ENCODE results near the gene SUPT6H. TPM values are rescaled to one million over a fixed set of nuclear protein-coding genes. Genes with fewer than 3 reads are reported as not detected.

Gene SUPT6H
- total RNA-seq, 4 donors from 2014 or later = 48.3 to 81.9 (median 64.8) TPM

DNA sequence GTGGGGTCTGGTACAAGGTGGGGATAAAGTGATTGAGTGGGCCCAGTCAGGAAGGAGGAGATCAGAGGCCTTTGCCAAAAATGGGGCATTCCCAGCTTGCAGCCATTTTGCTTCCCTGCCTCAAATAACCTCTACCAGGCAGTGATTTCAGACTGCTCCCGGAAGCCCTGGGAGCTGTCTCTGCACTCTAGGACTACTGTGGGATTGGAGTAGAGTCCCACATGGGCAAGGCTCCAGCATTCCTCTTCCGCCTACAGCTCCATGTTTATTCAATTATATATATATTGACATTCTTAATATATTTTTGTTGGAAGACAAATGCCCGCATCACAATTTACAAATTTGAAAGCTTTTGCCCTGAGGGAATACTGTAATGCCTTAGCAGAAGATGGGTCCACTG is 13.5 kb downstream of the SUPT6H start:
- DNase-seq (no peak), ATAC-seq (no peak)
- intact Hi-C loops (cut with DNase I; ENCODE audit: low total_unique reads) = no loop called here
- H3K9me3 ChIP-seq = no peaks in the 10 kb centered on the region
- H3K27me3 ChIP-seq = no peaks in the 10 kb centered on the region
- in situ Hi-C loops (cut with MboI; ENCODE audit: low sequenced_read_pairs in 4 of 4) = no loop called here
- TF ChIP-seq, protein P1, sequence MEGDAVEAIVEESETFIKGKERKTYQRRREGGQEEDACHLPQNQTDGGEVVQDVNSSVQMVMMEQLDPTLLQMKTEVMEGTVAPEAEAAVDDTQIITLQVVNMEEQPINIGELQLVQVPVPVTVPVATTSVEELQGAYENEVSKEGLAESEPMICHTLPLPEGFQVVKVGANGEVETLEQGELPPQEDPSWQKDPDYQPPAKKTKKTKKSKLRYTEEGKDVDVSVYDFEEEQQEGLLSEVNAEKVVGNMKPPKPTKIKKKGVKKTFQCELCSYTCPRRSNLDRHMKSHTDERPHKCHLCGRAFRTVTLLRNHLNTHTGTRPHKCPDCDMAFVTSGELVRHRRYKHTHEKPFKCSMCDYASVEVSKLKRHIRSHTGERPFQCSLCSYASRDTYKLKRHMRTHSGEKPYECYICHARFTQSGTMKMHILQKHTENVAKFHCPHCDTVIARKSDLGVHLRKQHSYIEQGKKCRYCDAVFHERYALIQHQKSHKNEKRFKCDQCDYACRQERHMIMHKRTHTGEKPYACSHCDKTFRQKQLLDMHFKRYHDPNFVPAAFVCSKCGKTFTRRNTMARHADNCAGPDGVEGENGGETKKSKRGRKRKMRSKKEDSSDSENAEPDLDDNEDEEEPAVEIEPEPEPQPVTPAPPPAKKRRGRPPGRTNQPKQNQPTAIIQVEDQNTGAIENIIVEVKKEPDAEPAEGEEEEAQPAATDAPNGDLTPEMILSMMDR (IDR thresholded peaks at IDR 0.05 in 4 of 5, conservative IDR thresholded peaks at IDR 0.05 in 1 of 5) = no peak
- no peak for TF ChIP-seq POLR2A (IDR thresholded peaks at IDR 0.05)
- no peak overlapping the region for H3K27ac ChIP-seq
- no peaks in the 10 kb centered on the region for H3K4me1 ChIP-seq
- no peak overlapping the region for H3K4me3 ChIP-seq
- H3K36me3 ChIP-seq = peaks cover 12 to 100% of the 10 kb centered on the region in 2 donors

DNA sequence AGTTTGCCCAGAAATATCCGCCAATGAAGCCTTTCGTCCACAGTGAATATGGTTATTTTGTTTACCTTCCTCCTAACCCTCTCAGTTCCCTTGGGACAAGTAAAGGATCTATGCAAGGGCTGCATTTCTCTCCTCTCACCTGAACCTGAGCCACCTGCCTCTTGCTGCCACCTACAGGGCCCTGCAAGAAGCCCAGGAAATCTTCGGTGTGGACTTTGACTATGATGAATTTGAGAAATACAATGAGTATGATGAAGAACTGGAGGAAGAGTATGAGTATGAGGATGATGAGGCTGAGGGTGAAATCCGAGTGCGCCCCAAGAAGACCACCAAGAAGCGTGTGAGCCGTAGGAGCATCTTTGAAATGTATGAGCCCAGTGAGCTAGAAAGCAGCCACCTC is 14.0 kb downstream of the SUPT6H start:
- intact Hi-C loops (cut with DNase I; ENCODE audit: low total_unique reads) (no loop called here), in situ Hi-C loops (cut with MboI; ENCODE audit: low sequenced_read_pairs in 4 of 4) (no loop called here)
- DNase-seq (no peak), ATAC-seq (no peak)
- no peaks in the 10 kb centered on the region for H3K4me1 ChIP-seq
- TF ChIP-seq, protein P1 (IDR thresholded peaks at IDR 0.05 in 4 of 5, conservative IDR thresholded peaks at IDR 0.05 in 1 of 5) = no peak
- TF ChIP-seq POLR2A (IDR thresholded peaks at IDR 0.05) = no peak
- H3K27me3 ChIP-seq = no peaks in the 10 kb centered on the region
- H3K36me3 ChIP-seq = peaks cover 12 to 100% of the 10 kb centered on the region in 2 donors
- no peak overlapping the region for H3K4me3 ChIP-seq
- no peak overlapping the region for H3K27ac ChIP-seq
- no peaks in the 10 kb centered on the region for H3K9me3 ChIP-seq

DNA sequence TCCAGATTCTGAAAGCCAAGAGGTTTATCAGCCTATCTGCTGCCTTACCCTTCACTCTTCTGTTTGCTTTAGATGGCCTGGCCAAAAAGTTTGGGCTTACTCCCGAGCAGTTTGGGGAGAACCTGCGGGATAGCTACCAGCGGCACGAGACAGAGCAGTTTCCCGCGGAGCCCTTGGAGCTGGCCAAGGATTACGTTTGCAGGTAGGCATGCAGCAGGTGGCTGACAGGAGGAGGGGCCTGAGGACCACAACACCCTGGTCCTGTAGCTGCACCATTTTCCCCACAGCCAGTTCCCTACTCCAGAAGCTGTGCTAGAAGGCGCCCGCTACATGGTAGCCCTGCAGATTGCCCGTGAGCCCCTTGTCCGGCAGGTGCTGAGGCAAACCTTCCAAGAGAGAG is 20.6 kb downstream of the SUPT6H start:
- in situ Hi-C loops (cut with MboI; ENCODE audit: low sequenced_read_pairs in 4 of 4) = no loop called here
- no peak for ATAC-seq
- DNase-seq = no peak

DNA sequence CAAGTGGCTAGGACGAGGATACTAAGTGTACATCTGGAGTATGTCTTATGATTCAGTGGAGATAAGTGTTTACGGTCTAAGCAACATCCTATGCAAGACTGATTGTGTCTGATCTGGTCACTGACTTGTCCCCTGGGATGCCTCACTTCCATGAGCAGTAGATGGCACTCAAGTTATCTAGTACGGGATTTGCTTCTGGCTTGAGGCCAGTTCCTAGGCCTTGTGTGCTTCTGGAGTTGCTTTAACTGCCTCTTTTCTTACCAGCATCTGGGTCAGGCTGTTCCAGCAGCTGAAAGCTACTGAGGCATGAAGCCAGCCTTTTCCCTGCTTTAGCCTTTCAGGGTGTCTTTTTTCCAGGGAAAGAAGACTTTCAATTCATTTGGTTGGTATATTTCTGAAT is 23.0 kb downstream of the SUPT6H start:
- TF ChIP-seq, protein P1 (IDR thresholded peaks at IDR 0.05 in 4 of 5, conservative IDR thresholded peaks at IDR 0.05 in 1 of 5) = peak in 2 of 5 experiments; percentile 15 to 19
- TF ChIP-seq POLR2A (IDR thresholded peaks at IDR 0.05) = no peak
- Histone ChIP-seq H3K9me3 (no peaks in the 10 kb centered on the region), H3K27ac (peak overlapping the region in 1 of 4 donors; percentile 55), H3K27me3 (no peaks in the 10 kb centered on the region), H3K36me3 (peaks cover 25 to 100% of the 10 kb centered on the region in 2 donors), H3K4me1 (no peaks in the 10 kb centered on the region), H3K4me3 (no peak overlapping the region)
- DNase-seq = peak; percentile 65 to 67
- intact Hi-C loops (cut with DNase I; ENCODE audit: low total_unique reads) (no loop called here), in situ Hi-C loops (cut with MboI; ENCODE audit: low sequenced_read_pairs in 4 of 4) (no loop called here)
- ATAC-seq = peak; percentile 94 to 97

More for the DNA sequence above, 20.6 kb downstream of the SUPT6H start:
- no peak overlapping the region for H3K4me3 ChIP-seq
- H3K4me1 ChIP-seq = no peaks in the 10 kb centered on the region
- no peak for TF ChIP-seq POLR2A (IDR thresholded peaks at IDR 0.05)
- TF ChIP-seq, protein P1 (IDR thresholded peaks at IDR 0.05 in 4 of 5, conservative IDR thresholded peaks at IDR 0.05 in 1 of 5) = no peak
- no peaks in the 10 kb centered on the region for H3K27me3 ChIP-seq
- intact Hi-C loops (cut with DNase I; ENCODE audit: low total_unique reads) = no loop called here
- no peaks in the 10 kb centered on the region for H3K9me3 ChIP-seq
- no peak overlapping the region for H3K27ac ChIP-seq
- peaks cover 22 to 100% of the 10 kb centered on the region in 2 donors for H3K36me3 ChIP-seq

DNA sequence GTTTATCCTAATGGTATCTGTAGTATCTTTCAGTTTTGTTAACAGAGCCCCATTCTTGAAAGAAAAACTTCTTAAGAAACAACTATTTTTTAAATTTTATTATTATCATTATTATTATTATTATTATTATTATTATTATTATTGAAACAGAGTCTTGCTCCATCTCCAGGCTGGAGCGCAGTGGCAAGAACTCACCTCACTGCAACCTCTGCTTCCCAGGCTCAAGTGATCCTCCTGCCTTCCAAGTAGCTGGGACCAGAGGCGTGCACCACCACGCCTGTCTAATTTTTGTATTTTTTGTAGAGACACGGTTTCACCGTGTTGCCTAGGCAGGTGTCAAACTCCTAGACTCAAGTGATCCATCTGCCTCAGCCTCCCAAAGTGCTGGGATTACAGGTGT is 23.4 kb downstream of the SUPT6H start:
- ATAC-seq (no peak), DNase-seq (no peak)
- TF ChIP-seq, protein P1 (IDR thresholded peaks at IDR 0.05 in 4 of 5, conservative IDR thresholded peaks at IDR 0.05 in 1 of 5) = no peak
- TF ChIP-seq POLR2A (IDR thresholded peaks at IDR 0.05) = no peak
- Histone ChIP-seq H3K27ac (peak overlapping the region in 1 of 4 donors; percentile 55), H3K4me3 (no peak overlapping the region), H3K36me3 (peaks cover 29 to 100% of the 10 kb centered on the region in 2 donors), H3K27me3 (no peaks in the 10 kb centered on the region), H3K4me1 (no peaks in the 10 kb centered on the region), H3K9me3 (no peaks in the 10 kb centered on the region)
- intact Hi-C loops (cut with DNase I; ENCODE audit: low total_unique reads) = no loop called here
- in situ Hi-C loops (cut with MboI; ENCODE audit: low sequenced_read_pairs in 4 of 4) = no loop called here

Data from gastrocnemius medialis (tissue), 4 donors.